Measurements from ENCODE around the gene OXSR1.

GRCh38 chr3:38154033-38154494 lies 11.3 kb upstream of the OXSR1 start:
- no peak for TF ChIP-seq CTCF (conservative IDR thresholded peaks at IDR 0.05 in 1 of 2, IDR thresholded peaks at IDR 0.05 in 1 of 2; ENCODE audit: extremely low read depth in 1 of 2, insufficient read depth in 1 of 2, low read depth in 1 of 2, low read length in 2 of 2)
- no peak for TF ChIP-seq EZH2 (IDR thresholded peaks at IDR 0.05; ENCODE audit: borderline replicate concordance, low read length)

All from mammary epithelial cell (primary cell).